ENCODE data around the gene KIRREL3.

Gene KIRREL3

DNA sequence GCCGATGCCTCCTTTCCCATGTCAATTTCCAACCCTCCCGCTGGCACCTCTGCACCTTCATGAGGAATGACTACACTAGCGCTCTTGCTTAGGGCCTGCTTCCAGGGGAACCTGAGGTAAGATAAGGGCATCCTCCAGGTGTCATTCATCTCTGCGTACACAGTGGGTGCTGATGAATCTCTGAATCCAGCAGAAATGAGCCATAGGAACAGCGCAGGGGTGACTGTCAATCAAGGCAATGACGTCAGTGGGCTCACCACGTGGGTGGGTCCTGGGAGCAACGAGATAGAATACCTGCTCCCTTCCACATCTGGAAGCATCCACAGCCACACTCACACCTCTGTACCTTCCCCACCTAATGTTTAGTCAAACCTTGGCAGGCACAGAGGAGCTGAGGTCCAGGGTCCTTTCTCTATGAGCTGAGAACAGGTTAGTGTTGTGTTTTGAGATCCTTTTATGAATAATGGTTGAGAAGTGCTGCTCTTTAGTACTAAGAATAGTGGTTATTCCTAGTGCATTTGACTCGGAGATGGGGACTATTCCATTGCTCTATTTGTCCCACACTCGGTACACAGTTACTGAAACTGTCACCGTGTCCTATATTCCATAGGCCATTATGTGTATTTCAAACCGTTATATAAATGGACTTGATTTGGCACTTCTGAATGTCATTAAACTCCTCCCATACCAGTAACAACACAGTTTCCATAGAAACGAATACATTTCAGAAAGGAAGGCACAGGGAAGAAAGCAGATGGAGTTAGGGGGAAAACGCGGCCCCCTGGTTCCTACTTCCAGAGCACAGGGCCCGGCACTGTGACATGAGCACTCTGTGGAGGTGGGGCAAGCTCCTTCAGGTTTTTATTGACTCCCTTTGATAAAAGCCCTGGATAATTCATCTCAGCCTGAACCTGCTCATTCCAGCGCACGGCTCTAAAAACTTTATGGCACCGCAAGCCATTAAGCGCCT lies 451.7 kb downstream of the KIRREL3 start:
- no peak for DNase-seq

DNA sequence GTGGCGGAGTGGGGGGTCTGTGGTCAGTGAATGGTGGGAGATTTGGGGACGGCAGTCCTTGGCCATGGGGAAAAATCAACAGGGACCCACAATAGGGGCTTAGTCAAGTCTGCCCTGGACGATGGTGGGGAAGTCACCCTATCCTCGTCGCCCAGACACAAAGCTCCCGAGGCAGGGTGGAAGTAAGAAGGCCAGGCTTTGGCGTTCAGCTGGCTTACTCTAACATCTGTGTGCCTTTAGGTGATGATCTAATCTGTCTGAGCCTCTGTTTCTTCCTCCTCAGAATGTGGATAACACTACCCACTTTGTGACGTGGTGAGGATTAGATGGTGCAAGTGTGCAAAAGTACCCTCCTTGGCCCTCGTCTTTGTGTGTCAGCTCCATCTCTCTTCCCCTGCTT lies 452.9 kb downstream of the KIRREL3 start:
- no peak for DNase-seq

DNA sequence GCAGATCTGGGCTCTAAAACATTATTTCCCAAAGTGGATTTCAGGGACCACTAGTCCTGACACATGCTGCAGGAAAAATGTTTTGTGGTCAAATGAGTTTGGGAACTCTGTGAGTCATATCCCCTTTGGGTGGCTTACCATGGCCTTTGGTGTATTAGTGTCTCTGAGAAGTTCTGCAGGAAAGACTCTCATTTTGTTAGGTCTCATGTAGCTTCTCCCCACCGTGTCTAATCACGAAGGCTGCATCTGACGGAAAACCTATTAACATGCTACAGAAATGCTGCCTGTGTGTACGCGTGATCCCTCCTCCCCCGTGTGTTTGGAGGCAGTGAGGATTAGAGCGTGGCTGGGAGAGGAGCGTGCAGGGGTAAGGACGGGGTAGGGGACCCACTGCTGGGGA lies 453.4 kb downstream of the KIRREL3 start:
- DNase-seq, result no peak

DNA sequence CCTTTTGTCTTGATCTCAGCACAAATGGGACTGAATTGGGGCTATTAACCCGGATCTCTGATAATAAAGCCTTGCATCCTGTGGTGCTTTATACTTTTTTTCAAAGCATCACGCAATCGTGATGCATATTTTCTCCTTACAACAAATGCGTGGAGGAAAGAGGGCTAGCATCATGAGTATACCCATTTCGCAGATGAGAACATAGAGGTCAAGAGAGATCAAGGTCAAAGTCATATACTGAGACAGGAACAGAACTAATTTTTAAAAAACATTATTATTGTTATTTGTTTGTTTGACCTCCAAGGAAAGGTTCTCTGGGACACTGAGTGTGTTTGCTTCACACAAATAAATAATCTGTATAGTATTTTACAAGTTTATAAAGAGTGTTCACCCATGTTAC lies 453.9 kb downstream of the KIRREL3 start:
- no peak for DNase-seq

DNA sequence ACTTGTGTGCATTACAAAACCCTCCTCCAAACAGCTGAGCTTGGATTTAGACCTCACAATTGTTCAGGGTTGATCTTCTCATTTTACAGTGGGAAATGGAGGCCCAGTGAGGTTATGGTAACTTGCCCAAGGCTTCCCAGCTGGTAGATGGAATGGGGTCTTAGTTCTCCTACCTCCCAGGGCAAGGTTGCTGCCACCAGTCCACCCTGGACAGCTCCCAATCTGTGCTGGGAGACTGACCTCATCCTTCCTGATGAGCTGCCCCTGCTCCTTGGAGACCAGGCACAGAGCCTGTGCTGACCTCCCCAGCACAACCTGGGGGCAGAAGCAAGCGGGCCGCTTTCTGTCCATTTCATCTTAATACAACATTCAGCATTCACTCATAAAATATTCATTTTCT lies 454.4 kb downstream of the KIRREL3 start:
- DNase-seq, result no peak

DNA sequence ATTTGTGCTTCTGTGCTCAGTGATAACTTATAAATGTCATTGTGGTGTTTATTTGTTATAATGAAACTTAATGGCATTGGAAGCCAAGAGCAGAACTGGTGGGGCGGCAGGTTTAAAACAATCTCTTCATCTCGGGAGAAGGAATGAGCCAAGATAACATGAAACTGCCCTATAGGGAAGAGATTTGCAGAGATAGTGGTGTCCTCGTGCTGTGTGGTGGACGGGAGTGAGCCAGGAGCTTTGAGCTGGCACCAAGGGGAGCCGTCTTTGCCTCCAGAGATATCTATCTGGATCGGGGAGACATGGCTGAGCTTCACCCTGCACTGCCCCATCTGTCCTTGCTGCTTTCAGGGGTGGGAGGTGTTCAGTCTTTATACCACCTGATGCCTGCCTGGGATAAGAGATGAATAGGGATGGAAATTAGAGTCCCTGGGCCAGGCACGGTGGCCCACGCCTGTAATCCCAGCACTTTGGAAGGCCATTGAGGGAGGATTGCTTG lies 455.5 kb downstream of the KIRREL3 start:
- no peak for DNase-seq

DNA sequence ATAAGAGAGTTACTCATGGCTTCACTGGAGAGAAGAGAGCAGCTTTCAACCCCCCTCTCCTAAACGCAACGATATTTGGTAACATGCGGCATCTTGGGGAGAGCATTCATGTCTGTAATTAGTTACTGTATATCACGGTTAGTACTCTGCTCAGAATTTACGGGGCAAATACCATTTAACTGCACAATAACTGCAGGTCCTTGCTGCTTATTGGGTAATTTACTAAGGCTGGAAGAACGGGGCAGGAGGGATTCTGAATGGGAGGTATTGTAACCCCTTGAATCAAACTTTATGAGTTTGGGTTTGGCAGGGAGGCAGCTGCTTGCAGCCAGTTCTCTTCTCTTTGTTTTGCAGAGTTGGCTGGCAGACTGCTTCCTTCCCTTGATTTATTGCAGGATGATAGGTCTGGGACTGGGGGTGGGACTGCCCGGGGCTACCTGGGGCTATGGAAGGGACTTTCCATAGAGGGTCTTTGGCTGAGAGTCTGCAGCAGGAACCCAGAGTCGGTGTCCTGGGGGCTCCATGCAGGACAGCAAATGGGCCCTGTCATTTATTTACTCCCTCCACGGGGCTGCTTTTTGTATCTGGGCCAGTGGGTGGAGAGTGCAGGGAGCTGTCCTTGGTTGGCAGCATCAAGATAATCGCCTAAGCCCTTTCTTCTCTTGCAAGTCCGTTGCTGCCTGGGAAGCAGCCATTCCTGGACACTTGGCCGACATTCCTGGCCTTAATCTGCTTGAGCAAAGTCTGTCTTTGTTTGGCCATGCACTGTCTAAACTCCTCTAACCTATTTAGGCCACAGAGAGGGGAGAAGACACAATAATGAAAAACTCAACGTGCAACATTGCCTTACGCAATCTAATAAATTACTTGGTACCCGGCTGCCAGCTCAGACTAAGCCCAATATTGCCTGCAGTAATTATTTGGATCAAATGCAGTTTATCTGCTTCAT lies 456.2 kb downstream of the KIRREL3 start:
- DNase-seq, result no peak

DNA sequence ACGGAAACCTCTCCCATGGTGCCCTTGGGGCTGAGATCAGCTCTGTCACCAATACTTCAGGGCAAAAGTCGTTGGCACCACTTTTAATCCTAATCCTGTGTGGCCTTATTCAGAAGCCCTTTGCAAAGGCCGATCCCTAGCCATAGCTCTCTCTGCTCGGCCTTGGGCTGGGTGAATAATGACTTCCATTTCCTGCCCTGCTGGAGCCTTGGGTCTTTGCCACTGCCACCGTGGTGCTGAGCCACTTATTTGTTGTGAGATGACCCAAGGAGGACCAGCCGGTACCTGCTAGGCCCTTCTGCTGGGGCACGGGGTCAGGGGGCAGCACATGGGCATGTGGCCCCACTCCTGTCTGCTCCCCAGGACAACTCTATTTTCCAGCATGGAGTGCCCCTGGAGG lies 456.9 kb downstream of the KIRREL3 start:
- DNase-seq, result no peak

DNA sequence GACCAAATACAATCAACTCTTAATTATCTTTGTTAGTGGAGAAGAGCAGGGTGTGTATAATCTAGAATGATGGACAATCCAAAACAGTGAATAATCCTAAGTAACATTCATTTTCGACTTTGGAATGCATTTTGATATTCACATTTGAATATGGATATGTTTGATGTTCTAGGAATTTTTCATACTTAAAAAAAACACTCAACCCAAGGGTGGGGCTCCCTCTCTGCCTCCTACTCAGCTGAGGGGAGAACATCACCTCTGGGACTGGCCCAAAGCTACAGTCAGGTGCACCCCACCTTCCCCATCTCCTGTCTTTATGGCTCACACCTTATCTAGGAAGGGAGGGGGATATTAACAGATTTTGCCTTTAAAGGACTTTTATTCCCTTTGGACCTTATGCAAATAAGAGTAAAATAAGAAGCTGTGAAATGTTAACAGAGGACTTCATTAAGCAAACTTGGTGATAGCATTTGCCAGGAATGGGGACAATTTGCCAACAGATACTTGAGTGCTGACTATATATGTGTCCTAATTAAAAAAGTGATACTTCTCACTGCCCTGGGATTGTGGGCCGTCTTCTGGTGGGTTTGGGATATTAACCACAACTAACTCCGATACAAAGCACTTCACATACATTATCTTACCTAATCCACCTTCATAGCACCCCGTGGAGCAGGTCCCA lies 458.1 kb downstream of the KIRREL3 start:
- DNase-seq, result no peak

DNA sequence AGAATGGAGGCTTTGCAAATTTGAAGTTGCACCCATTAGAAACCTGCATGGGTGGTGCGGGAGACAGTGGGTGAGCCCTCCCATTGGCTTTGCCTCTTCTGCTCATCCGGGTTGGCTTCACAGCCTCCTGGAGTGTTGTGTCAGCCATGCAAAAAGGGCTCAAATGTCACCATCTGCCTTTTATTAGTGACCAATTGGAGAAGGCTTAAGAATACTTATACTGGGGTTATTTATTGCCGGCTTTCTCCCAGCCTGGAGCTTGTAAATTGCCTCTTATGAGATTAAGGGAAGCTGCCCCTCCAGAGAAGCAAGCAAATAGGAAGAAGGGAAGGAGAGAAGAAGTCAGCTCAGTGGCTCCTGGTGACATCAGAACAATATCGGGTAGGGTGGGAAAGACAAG lies 462.5 kb downstream of the KIRREL3 start:
- DNase-seq, result no peak

DNA sequence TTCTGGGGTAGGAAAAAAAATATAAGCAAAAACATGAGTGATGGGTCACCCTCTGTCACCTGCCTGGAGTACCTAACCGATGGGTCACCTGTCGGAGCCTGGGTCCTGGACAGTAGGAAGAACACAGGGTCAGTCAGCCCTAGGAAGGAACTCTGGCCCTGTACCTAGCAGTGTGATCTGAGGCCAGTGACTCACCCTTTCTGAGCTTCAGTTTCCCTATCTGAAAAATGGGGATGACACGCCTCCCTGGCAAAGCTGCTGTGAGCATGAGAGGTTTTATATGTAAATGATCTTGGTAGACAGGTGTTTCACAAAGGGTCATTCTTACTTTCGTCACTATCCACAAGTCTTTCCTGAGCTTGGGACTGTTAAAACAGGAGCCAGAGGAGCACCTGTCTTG lies 463.1 kb downstream of the KIRREL3 start:
- DNase-seq, result no peak

DNA sequence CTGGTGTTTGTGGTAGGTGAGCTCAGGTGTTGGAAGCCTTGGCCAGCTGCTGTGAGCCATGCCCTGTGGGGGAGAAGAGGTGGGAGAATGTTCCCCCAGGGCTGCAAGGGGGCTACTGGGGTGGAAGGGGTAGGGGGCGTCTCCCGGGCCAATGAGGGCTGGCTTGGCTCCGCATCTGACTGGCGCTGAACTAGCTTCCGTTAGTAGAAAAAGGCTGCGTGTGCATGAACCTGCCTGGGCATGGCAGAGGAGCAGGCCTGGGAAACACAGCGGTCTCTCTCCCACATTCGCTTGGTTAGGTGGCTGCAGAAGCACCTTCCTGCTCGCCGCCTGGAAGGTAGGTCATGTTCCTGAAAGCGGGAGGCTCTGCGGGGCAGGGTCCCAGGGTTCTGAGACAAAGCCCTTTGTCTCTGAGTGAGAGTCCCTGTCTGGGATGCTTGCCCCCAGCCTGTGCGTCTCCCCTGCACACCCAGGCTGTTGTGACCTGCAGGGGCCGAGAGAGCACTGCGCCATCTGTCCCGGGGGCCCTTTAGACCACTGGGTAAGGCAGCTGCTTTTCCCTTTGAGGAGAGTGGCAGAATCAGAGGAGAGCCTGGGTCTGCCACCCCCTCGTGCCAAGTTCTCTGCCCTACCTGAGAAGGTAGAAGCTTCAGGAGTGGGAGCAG lies 466.3 kb downstream of the KIRREL3 start:
- no peak for DNase-seq

DNA sequence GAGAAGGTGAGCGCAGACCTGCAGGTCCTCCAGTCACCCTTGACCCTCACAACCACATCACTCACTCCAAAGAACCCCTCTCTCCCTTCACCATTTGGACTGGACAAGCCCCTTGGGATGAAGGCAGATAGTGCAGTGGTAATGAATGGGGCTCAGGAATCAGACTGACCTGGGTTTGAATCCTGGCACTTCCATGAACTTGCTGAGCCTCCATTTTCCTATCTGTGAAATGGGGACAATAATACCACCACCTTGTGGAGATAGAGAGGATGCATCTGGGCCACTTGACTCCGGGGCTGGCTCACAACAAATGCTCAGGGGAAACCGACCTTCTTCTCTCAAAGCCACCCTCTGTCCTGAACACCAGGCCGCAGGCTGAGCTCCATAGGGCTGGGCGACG lies 467.0 kb downstream of the KIRREL3 start:
- no peak for DNase-seq

DNA sequence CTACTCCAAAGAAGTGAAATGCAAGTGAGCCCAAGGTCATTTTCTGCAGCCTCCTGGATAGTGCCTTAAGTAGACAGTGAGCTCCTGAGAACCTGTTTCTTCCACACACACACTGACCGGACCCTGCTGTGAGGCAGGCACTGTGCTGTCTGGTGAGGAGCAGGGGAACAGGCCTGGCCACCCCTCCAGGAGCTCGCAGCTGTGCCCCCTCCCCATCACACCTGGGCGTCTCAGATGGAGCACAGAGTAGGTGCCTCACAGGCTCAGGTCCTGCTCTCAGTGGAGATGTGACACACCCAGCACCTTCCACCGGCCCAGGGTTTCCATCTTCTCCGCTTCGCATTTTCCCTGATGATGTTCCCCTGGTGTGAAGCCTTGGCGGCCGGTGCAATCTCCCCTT lies 470.2 kb downstream of the KIRREL3 start:
- no peak for DNase-seq

DNA sequence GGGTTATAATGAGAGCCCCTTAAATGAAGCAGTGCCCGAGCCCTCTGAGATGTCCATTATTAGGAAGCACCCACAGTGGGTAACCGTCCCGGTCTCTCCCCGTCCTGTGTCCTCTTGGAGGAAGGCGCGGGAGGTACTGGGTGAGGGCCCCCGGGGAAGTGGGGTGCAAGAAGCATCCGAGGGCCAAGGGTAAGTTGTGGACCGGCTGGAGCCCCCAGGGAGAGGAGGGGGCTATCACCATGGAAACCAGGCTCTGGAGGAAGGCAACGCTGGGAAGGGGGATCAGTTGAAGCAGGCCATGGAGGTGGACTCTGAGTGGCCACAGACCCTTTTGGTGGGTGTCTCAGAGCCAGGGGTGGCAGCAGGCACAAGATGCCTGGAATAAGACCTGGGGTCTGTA lies 471.5 kb downstream of the KIRREL3 start:
- no peak for DNase-seq

DNA sequence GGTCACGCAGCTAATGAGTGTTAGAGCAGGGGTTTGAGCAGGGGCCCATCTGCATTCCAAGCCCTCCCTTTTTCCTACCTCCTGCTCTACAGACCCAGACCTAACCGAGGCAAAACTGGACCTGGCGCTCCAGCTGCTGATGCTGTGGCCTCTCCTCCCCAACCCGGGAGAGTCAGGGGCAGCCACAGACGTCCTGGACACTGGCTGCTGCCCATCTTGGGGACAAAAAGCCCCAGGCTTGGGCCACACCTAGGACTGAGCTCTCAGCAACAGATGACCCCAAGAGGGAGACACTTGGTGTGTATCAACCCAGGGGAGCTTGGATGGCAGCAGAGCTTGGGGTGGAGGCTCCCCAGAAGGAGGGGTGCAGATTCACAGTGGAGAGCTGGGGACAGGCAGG lies 472.5 kb downstream of the KIRREL3 start:
- no peak for DNase-seq

DNA sequence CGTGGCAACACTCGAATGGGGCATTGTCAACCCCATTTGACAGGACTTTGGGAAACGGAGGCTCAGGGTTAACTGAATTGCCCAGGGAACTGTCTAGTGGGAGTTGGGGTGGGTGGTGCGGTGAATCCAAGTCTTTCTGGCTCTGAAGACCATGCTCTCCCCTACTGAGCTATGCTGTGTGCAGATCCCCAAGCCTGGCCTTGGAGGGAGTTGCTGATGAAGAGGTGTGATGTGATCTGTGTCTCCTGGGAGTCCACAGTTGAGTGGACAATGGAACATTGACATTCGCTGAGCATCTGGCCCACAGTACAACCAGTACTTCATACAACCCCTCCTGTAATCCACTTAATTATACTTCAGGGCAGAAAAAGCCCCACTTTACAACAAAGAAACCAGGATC lies 472.9 kb downstream of the KIRREL3 start:
- DNase-seq, result no peak

DNA sequence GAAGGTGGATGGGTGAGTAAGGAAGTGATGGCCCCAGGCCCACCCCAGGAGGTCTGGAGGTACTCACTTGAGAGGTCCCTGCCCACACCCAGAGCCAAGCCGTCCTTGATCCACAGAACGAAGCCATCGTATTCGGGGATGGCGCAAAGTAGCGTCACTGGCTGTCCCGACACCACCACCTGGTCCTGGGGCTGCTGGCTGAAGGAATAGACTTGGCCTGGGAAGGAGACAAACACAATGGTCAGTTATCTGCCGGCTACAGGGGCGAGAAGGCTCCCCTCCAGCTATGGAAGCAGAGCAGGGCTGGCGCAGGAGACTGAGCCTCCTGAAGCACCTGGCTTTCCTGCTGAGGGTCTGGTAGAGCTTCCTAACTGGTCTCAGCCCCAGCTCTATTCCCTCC lies 474.1 kb downstream of the KIRREL3 start:
- no peak for DNase-seq

DNA sequence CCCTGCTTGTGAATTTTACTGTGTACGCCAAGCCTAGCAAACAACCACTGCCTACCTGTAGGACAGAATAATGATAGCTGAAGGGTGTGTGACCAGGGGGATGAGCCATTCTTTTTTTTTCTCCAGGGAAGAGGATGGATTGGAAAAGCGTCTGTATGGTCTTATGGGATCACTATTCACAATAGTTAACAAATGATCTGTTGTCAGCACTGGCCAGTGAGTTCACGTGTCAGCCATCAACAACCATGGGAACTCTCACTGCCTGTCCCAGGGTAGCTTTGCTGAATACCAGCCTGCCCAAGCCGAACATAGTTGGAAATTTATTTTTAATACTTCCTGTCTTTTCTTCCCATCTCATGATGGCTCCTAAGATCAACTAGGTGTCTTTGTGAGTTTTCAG lies 474.9 kb downstream of the KIRREL3 start:
- no peak for DNase-seq

DNA sequence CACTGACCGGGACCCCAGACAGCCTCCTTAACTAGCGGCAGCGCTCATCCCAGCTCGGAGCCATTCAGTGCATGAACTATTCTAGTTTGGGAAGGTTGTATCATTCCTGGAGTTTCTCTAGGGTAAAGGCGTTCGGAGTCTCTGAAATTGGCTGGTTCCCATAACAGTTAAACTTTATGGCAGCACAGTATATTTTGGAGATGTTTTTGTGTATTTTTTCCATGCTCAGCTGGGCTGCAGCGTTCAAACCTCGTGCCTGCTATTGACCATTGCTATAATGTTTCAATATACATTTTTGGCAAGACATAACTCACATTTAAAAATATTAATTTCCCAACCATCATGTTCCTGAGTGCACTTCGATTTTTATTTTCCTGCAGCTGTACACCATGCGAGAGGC lies 475.4 kb downstream of the KIRREL3 start:
- DNase-seq, result no peak

DNA sequence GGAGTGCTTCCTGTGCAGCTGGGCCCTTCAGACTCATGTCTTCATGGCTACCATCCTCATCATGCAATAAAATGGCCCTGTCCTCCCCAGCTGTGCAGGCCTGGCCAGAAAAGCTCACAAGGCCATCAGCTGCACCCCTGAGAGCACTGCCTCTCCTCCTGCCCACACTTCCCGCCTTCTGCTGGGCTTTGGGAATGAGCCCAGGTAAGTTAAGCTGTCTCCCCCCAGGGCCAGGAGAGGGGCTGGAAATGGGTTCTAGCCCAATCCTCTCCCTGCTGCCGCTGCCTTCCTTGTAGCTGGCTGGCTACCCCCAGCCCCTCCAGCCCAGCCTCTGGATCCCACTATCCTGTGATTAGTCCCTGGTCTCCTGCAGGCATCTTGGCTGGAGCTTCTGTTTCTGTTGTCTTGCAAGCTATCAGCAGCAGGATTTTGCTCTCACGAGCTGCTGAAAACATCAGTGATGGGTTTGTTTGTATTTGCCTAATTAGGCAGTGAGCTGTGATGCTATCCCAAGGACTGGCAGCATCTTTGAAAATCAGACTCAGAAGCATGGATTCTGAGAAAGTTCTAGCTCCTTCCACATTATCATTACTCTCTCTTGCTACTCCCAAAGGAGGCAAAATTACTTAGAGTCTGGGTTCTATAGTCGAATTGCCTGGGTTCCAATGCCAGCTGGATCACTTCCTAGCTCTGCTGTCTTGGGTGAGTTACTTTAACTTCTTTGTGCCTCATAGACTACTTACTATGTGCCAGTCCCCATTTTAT lies 476.9 kb downstream of the KIRREL3 start:
- no peak for DNase-seq

DNA sequence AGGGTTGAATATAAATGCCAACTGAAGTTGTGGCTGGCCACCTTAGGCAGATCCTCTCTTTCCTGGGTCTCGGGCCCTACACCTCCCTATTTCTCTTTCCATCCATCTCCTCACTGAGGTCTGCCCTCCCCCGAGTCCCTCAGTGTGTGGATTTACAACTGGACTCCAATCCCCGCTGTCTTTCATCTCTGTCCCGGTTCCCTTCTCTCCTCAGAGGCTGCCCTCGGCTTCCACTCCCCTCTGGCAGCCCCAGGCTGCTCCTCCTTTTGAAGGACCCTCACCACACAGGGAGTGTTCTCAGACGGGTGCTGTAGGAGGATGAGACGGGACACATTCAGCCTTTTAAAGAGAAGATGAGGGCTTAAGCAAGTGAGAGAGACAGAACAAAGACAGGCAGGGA lies 478.0 kb downstream of the KIRREL3 start:
- DNase-seq, result no peak

Data from stimulated activated naive CD4-positive, alpha-beta T cell (primary cell).